ENCODE data around the gene BMAL1. TPM values are rescaled to one million over a fixed set of nuclear protein-coding genes. Genes with fewer than 3 reads are reported as not detected.

Gene BMAL1
- total and polyA plus RNA-seq, 2 of the 4 experiments (the other 2 are of a cell fraction), result 8.8 to 9.9 TPM

GRCh38 chr11:13324709-13325108 lies 47.1 kb downstream of the BMAL1 start:
- H3K79me1 ChIP-seq (ENCODE audit: low read depth in 1 of 2, low read length in 2 of 2), result peaks cover 32 to 60% of the 10 kb centered on the region in 2 experiments
- peaks cover 20% of the 10 kb centered on the region for H3K9me1 ChIP-seq (ENCODE audit: insufficient read depth, low read length)
- no peak overlapping the region for H2BK20ac ChIP-seq (ENCODE audit: low read depth, low read length)
- no TSS peak for BruUV-seq (replicated peaks)
- H4K20me1 ChIP-seq (ENCODE audit: insufficient read depth, low read length), result peaks cover under 1% of the 10 kb centered on the region; the same call in 1 of the 2 replicates
- no peak overlapping the region for H2BK5ac ChIP-seq (ENCODE audit: low read depth, low read length, poor library complexity, severe bottlenecking)
- H2BK120ac ChIP-seq (ENCODE audit: low read depth, low read length), result no peak overlapping the region
- in situ Hi-C loops (cut with MboI; ENCODE audit: low sequenced_read_pairs), result loop anchor here (25.0 kb wide), 1 partner anchor 1012 kb away; no protein-coding TSS in a partner anchor
- no peak overlapping the region for H2AK9ac ChIP-seq (replicated peaks; ENCODE audit: low read depth, low read length, poor library complexity)
- no peak overlapping the region for H2AFZ ChIP-seq (replicated peaks; ENCODE audit: low read length, poor library complexity)
- H3K4me2 ChIP-seq (ENCODE audit: low read depth, low read length), result no peak overlapping the region
- no peak overlapping the region for H3K9ac ChIP-seq (ENCODE audit: low read depth, low read length)
- H2AK5ac ChIP-seq (ENCODE audit: low read depth, low read length), result no peak overlapping the region
- no peak overlapping the region for H3K4me3 ChIP-seq (ENCODE audit: insufficient read depth, low read depth, low read length)
- H4K5ac ChIP-seq (ENCODE audit: low read depth, low read length), result no peak overlapping the region
- no peak overlapping the region for H3K14ac ChIP-seq (replicated peaks; ENCODE audit: low read depth, low read length)
- ChIA-PET POLR2A (ENCODE audit: unreplicated experiment) (no interaction called here), CTCF (no interaction called here)
- H3K23ac ChIP-seq (ENCODE audit: low read depth, low read length), result no peak overlapping the region
- no peak overlapping the region for H3K27ac ChIP-seq (ENCODE audit: insufficient read depth, low read length)
- 67% methylated on average over 4 of the region's 5 CpGs; no CpG with 5 or more reads in 1 of the 2 experiments for whole genome bisulfite sequencing, 2 experiments (ENCODE audit: extremely low coverage in 2 of 2, insufficient read length in 1 of 2)
- intact Hi-C loops (cut with micrococcal nuclease), result loop anchor here (5.0 kb wide), 1 partner anchor 47 kb away; the partner anchor contains the start of gene BMAL1
- no peak overlapping the region for H3K56ac ChIP-seq (ENCODE audit: extremely low read depth, insufficient read depth, low read length)
- H3K4me1 ChIP-seq (ENCODE audit: control insufficient read depth, insufficient read depth, low read length), result peaks cover 7% of the 10 kb centered on the region
- H2BK15ac ChIP-seq (ENCODE audit: low read depth, low read length), result no peak overlapping the region
- H3K9me3 ChIP-seq (ENCODE audit: control insufficient read depth, insufficient read depth, low read length), result no peaks in the 10 kb centered on the region
- H3K36me3 ChIP-seq (ENCODE audit: control insufficient read depth, insufficient read depth, low read length), result no peaks in the 10 kb centered on the region; the same call in 1 of the 2 replicates
- no peaks in the 10 kb centered on the region for H3K27me3 ChIP-seq (ENCODE audit: control insufficient read depth, insufficient read depth, low read length)
- no peak overlapping the region for H3K4ac ChIP-seq (ENCODE audit: low read depth, low read length)
- DNase-seq, result no peak
- no peak overlapping the region for H4K91ac ChIP-seq (ENCODE audit: insufficient read depth, low read depth, low read length)
- no peak for TF ChIP-seq POLR2A (IDR thresholded peaks at IDR 0.05; ENCODE audit: low read depth, low read length)
- no peak for TF ChIP-seq MXI1 (IDR thresholded peaks at IDR 0.05; ENCODE audit: borderline replicate concordance, low read depth, low read length)
- TF ChIP-seq CHD1 (IDR thresholded peaks at IDR 0.05; ENCODE audit: low read depth, low read length), result no peak
- TF ChIP-seq USF2 (IDR thresholded peaks at IDR 0.05; ENCODE audit: low read depth, low read length), result no peak
- no peak for TF ChIP-seq MAZ (IDR thresholded peaks at IDR 0.05; ENCODE audit: borderline replicate concordance, low read depth, low read length)
- TF ChIP-seq SMC3 (IDR thresholded peaks at IDR 0.05; ENCODE audit: low read depth, low read length), result no peak
- no peak for TF ChIP-seq ELK1 (IDR thresholded peaks at IDR 0.05; ENCODE audit: borderline replicate concordance, low read depth, low read length)
- no peak for TF ChIP-seq MAFK (IDR thresholded peaks at IDR 0.05; ENCODE audit: low read depth, low read length)
- TF ChIP-seq CEBPB (IDR thresholded peaks at IDR 0.05; ENCODE audit: low read depth, low read length), result no peak
- TF ChIP-seq RAD21 (IDR thresholded peaks at IDR 0.05; ENCODE audit: low read length), result no peak
- no peak for TF ChIP-seq BHLHE40 (IDR thresholded peaks at IDR 0.05; ENCODE audit: low read depth, low read length)
- no peak for TF ChIP-seq RCOR1 (IDR thresholded peaks at IDR 0.05; ENCODE audit: insufficient replicate concordance, low read length)
- no peak for TF ChIP-seq NFE2L2 (IDR thresholded peaks at IDR 0.05; ENCODE audit: low read depth, low read length)
- dilution Hi-C loops (cut with HindIII; ENCODE audit: low sequenced_read_pairs, unreplicated experiment), result no loop called here
- no peak overlapping the region for H4K8ac ChIP-seq (ENCODE audit: low read depth in 2 of 2, low read length in 2 of 2)
- no peak for ATAC-seq (ENCODE audit: low read depth)
- H3K18ac ChIP-seq (ENCODE audit: low read depth, low read length), result no peak overlapping the region

Measured in IMR-90 (cell line).